PC-9 (cell line): Measurements from ENCODE around the gene NR1H4.

Experiments
- CTCF ChIP-seq: fragments of 200-600 bp; sonication (generic); conservative IDR thresholded peaks from 2 replicates; pipeline ENCODE4 v1.6.1; 2017; ENCODE audit warnings: mixed run types, antibody characterized with exemption, mild to moderate bottlenecking, moderate library complexity
- EZH2 ChIP-seq: fragments of 200-600 bp; sonication (generic); IDR thresholded peaks from 2 replicates; pipeline ENCODE4 v1.8.0; 2017; ENCODE audit warnings: antibody characterized with exemption, low read depth

- TF ChIP-seq CTCF = no peak
- no peak for TF ChIP-seq EZH2
These were observed 105.3 kb downstream of the NR1H4 start for GRCh38 chr12:100578923-100579322.
